DND-41 (cell line): ENCODE results near the gene IL6R.

Experiments
- CTCF ChIP-seq: IDR thresholded peaks from 2 replicates; pipeline ENCODE4 v1.5.1; 2012; ENCODE audit warnings: borderline replicate concordance, low read length, moderate library complexity, mild to moderate bottlenecking; ENCODE audit not compliant: poor library complexity, severe bottlenecking; ENCODE audit errors: extremely low read depth
- EZH2 ChIP-seq: IDR thresholded peaks from 3 replicates; pipeline ENCODE4 v1.6.1; 2012; ENCODE audit warnings: borderline replicate concordance, low read depth, mild to moderate bottlenecking, moderate library complexity, low read length, inconsistent platforms; ENCODE audit not compliant: severe bottlenecking

GRCh38 chr1:154479764-154480421, 74.8 kb downstream of the IL6R start:
- TF ChIP-seq EZH2 (no peak), CTCF (peak; percentile 98)
